Activated CD4-positive, alpha-beta memory T cell treated with anti-CD3 and anti-CD28 coated beads, Interleukin-2, amount 10 ng/mL, durations not matched to agents 7 days and 5 days (primary cell): ENCODE results near the gene LY86. TPM values are rescaled to one million over a fixed set of nuclear protein-coding genes. Genes with fewer than 3 reads are reported as not detected.

Experiments used
- CTCF ChIA-PET: fragments of 350-600 bp; sonication (Branson Sonifier 250); formaldehyde crosslinking; loops from one replicate; lab custom pipeline; 2021; ENCODE audit warnings: antibody characterized with exemption, inconsistent platforms; lab: Charles Lee
- POLR2A ChIA-PET: fragments of 350-600 bp; sonication (Branson Sonifier 250); formaldehyde crosslinking; loops from one replicate; lab custom pipeline; 2021; ENCODE audit warnings: antibody characterized with exemption; lab: Charles Lee
- DNase-seq: peaks from one replicate; pipeline ENCODE4 v3.0.0-alpha.2; 2020
- H3K27ac Mint-ChIP-seq: one replicate; pipeline ENCODE4 v1.8.0; 2021; ENCODE audit warnings: mild to moderate bottlenecking, mixed read lengths
- H3K27me3 Mint-ChIP-seq: one replicate; pipeline ENCODE4 v1.8.0; 2021; ENCODE audit warnings: mixed read lengths
- H3K36me3 Mint-ChIP-seq: one replicate; pipeline ENCODE4 v1.8.0; 2021; ENCODE audit warnings: low read depth, mixed read lengths
- H3K4me1 Mint-ChIP-seq: one replicate; pipeline ENCODE4 v1.8.0; 2021; ENCODE audit warnings: mixed read lengths
- H3K4me3 Mint-ChIP-seq: one replicate; pipeline ENCODE4 v1.8.0; 2021; ENCODE audit warnings: mild to moderate bottlenecking, mixed read lengths
- H3K9me3 Mint-ChIP-seq: one replicate; pipeline ENCODE4 v1.8.0; 2021; ENCODE audit warnings: mixed read lengths
- total RNA-seq, 2 experiments: library from RNA; stranded (reverse); gene quantifications; one replicate each; pipeline ENCODE4 v1.2.3, GENCODE V29; 2021

LY86 gene
- total RNA-seq, 2 experiments from 2014 or later, result 1.7 to 2.2 TPM

DNA sequence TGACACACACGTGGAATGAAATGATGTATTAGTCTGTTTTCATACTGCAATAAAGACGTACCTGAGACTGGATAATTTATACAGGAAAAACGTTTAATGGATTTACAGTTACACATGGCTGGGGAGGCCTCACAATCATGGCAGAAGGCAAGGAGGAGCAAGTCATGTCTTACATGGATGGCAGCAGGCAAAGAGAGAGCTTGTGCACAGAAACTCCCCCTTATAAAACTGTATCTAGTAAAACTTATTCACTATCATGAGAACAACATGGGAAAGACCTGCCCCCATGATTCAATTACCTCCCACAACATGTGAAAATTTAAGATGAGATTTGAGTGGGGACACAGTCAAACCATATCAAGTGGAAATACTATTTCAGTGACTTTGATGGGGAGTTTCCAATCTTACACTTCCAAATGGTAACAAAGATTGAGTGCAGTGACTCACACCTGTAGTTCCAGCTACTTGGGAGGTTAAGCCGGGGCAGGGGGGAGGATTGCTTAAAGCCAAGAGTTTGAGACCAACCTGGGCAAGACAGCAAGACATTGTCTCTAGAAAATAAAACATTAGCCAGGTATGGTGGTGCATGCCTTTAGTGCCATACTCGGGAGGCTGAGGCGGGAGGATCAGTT lies 8.2 kb upstream of the LY86 start:
- Mint-ChIP-seq H3K9me3 (peaks cover 15% of the 10 kb centered on the region), H3K27ac (no peak overlapping the region), H3K4me1 (peaks cover 15% of the 10 kb centered on the region), H3K36me3 (peaks cover 4% of the 10 kb centered on the region), H3K27me3 (peaks cover 20% of the 10 kb centered on the region), H3K4me3 (no peak overlapping the region)
- ChIA-PET CTCF (interaction anchor here (0.9 to 1.4 kb wide), 3 partner anchors 21 to 33 kb away, joined by 3 to 4 read pairs (median 3); no protein-coding TSS in a partner anchor), POLR2A (no interaction called here)
- DNase-seq, result no peak

DNA sequence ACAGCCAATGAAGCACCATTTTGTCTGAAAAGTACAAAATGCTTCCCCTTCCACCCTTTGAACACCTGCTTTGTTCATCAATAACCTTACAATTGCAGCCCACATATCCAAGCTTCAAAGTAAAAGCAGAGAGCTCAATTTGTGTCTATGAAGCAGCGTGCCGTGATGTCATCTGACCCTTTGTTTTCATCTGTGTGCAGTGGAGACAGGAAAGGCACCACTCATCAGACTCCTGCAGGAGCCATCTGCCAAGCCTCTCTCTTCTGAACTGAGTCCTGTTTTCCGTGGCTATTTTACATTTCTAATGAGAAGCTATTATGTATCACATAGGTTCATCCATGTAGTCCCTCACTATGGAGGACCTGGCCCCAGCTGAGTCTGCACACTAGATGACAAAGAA lies 7.5 kb upstream of the LY86 start:
- no peak overlapping the region for H3K27ac Mint-ChIP-seq
- H3K9me3 Mint-ChIP-seq, result peaks cover 13% of the 10 kb centered on the region
- peaks cover 4% of the 10 kb centered on the region for H3K36me3 Mint-ChIP-seq
- POLR2A ChIA-PET, result no interaction called here
- CTCF ChIA-PET, result interaction anchor here (0.9 kb wide), 1 partner anchor 34 kb away, joined by 4 read pairs; no protein-coding TSS in a partner anchor
- H3K4me3 Mint-ChIP-seq, result no peak overlapping the region
- H3K4me1 Mint-ChIP-seq, result peaks cover 15% of the 10 kb centered on the region
- no peak for DNase-seq
- H3K27me3 Mint-ChIP-seq, result peaks cover 18% of the 10 kb centered on the region

DNA sequence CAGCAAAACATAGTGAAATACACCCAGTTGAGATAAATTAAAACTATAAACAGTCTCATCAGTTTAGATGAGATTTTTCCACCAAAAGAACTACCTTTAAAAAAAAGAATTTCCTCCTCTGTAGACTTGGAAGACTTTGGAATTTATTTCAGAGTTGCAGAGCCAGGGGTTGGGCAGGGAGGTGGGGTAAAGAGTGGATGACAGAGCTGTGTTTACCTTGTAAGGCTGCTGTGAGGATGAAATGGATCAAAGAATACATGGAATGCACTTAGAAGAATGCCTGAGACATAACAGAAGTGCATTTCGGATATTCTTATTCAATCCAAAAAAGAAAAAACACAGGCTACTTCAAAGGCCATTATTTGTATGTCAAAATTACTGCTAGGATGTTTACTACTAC lies 6.4 kb upstream of the LY86 start:
- Mint-ChIP-seq H3K4me1 (peaks cover 19% of the 10 kb centered on the region), H3K4me3 (no peak overlapping the region), H3K9me3 (peaks cover 13% of the 10 kb centered on the region), H3K36me3 (peaks cover 4% of the 10 kb centered on the region), H3K27me3 (peaks cover 11% of the 10 kb centered on the region), H3K27ac (no peak overlapping the region)
- POLR2A ChIA-PET, result no interaction called here
- no peak for DNase-seq
- CTCF ChIA-PET, result no interaction called here

DNA sequence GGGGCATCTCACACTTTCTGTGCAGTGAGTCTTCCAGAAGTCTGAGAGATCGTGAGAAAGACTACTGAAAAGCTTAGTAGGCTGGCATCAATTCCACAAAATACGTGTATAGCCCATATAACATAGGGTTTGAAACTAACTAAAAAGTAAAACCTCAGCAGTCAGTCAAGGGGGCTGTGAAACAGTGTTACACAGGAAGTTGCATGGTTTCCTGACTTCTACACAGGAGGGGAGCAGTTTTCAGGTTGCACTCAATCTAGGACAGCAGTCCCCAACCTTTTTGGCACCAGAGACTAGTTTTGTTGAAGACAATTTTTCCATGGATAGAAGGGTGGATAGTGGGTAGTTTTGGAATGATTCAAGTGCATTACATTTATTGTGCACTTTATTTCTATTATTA lies 4.7 kb upstream of the LY86 start:
- Mint-ChIP-seq H3K27me3 (peaks cover 10% of the 10 kb centered on the region), H3K4me3 (no peak overlapping the region), H3K36me3 (peaks cover 4% of the 10 kb centered on the region), H3K4me1 (peaks cover 32% of the 10 kb centered on the region), H3K27ac (no peak overlapping the region), H3K9me3 (peaks cover 13% of the 10 kb centered on the region)
- ChIA-PET CTCF (no interaction called here), POLR2A (interaction anchor here (1.4 kb wide), 1 partner anchor 26 kb away, joined by 3 read pairs; no protein-coding TSS in a partner anchor)
- no peak for DNase-seq

DNA sequence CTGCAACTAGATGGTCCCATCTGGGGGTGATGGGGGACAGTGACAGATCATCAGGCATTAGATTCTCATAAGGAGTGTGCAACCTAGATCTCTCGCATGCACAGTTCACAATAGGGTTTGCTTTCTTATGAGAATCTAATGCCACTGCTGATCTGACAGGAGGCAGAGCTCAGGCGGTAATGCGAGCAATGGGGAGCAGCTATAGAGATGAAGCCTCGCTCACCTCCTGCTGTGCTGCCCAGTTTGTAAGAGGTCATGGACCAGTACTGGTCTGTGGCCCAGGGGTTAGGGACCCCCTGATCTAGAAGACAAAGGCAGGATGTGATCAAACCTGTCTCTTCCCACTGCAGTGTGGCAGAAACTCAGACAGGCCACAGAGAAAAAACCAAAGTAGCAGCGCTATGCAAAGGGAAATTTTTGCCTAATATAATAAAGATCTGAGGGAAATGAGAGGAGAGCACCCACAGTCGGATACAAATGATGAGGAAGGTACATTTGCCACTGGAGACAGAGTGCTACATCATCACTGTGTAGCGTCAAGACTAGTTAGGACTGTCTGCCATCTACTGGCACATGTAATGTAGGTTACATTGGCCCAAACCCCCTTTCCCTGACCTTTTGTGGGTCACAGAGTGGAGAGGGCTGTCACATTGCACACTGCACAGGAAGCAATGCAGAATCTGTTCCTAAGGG lies 4.1 kb upstream of the LY86 start:
- peaks cover 4% of the 10 kb centered on the region for H3K27me3 Mint-ChIP-seq
- POLR2A ChIA-PET, result interaction anchor here (1.4 kb wide), 1 partner anchor 25 kb away, joined by 3 read pairs; no protein-coding TSS in a partner anchor
- H3K4me3 Mint-ChIP-seq, result no peak overlapping the region

DNA sequence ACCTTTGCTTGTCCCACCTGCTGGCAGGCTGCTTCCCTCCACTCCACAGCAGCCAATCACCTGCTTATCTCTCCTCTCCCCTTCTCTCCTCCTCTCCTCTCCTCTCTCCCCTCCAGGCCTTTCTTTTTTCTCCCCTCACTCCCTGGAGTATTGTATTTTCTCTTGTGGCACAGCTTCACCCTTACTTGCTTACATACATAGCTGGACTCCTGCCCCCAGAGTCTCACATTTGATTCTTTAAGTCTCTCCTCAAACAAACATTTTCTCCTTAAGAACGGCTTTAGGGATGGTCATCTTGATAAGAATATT lies 3.6 kb upstream of the LY86 start:
- peaks cover 4% of the 10 kb centered on the region for H3K36me3 Mint-ChIP-seq

More for the DNA sequence above, 4.1 kb upstream of the LY86 start:
- peaks cover 38% of the 10 kb centered on the region for H3K4me1 Mint-ChIP-seq
- DNase-seq, result no peak
- H3K27ac Mint-ChIP-seq, result no peak overlapping the region
- peaks cover 4% of the 10 kb centered on the region for H3K36me3 Mint-ChIP-seq
- CTCF ChIA-PET, result no interaction called here
- peaks cover 12% of the 10 kb centered on the region for H3K9me3 Mint-ChIP-seq

DNA sequence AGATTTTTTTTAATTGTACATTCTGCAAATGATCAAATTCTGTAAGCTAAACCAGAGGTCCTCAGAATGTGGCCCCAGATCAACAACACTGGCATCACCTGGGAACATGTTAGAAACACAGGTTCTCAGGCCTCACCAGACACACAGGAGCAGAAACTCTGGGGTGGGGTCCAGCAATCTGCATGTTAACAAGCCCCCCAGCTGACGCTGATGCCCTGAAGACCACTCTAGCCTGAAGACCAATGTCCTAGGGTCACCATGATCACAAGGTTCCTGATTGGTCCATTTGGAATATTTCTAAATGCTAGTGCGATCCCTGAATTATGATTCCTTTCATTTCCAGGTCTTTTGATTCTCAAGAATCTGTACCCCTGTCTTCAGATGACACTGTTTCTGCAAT lies 2.4 kb upstream of the LY86 start:
- Mint-ChIP-seq H3K36me3 (peaks cover 7% of the 10 kb centered on the region), H3K27ac (no peak overlapping the region), H3K4me3 (no peak overlapping the region), H3K9me3 (peaks cover 5% of the 10 kb centered on the region), H3K27me3 (no peaks in the 10 kb centered on the region), H3K4me1 (peaks cover 41% of the 10 kb centered on the region)
- DNase-seq, result no peak
- ChIA-PET CTCF (no interaction called here), POLR2A (no interaction called here)

More for the DNA sequence above, 3.6 kb upstream of the LY86 start:
- CTCF ChIA-PET, result no interaction called here
- no peak overlapping the region for H3K27ac Mint-ChIP-seq
- no peak for DNase-seq
- H3K9me3 Mint-ChIP-seq, result peaks cover 9% of the 10 kb centered on the region
- no peak overlapping the region for H3K4me3 Mint-ChIP-seq
- POLR2A ChIA-PET, result no interaction called here
- H3K27me3 Mint-ChIP-seq, result no peaks in the 10 kb centered on the region
- peaks cover 40% of the 10 kb centered on the region for H3K4me1 Mint-ChIP-seq

DNA sequence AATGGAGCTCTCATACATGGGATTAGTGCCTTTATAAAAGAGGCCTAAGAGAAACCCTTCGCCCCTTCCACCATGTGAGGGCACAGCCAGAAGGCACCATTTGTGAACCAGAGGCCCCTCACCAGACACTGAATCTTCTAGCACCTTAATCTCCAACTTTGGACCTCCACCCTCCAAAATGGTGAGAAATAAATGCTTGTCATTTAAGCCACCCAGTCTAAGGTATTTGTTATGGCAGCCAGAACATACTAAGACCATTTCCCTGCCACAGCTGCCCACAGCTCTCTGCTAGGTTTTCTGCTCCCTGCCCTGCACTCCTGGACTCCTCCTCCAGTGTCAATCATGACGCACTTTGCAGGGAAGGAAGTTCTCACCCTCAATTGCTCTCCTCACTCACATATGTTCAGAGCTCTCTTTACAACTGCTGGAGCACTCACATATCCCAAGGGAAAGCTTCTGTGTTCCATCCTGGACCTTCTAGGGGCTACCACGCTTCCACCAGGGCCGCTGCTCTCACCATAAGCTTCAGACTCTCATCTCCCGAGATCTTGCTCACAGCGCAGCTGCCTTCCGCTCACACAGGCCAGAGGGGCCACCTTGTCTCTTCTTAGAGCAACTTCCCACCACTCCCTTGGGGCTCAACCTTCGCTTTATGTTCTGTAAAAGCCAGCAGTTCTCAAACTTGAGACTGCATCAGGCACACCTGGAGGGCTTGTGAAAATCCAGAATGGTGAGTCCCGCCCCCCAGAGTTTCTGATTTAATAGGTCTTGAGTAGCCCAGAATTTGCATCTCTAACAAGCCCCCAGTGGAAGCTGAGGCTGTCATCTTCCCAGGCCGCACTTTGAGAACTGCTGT lies 1.6 kb upstream of the LY86 start:
- Mint-ChIP-seq H3K27me3 (no peaks in the 10 kb centered on the region), H3K4me3 (no peak overlapping the region), H3K4me1 (peaks cover 48% of the 10 kb centered on the region), H3K36me3 (peaks cover 12% of the 10 kb centered on the region), H3K9me3 (peaks cover 5% of the 10 kb centered on the region), H3K27ac (no peak overlapping the region)
- POLR2A ChIA-PET, result no interaction called here
- CTCF ChIA-PET, result no interaction called here
- DNase-seq, result no peak

DNA sequence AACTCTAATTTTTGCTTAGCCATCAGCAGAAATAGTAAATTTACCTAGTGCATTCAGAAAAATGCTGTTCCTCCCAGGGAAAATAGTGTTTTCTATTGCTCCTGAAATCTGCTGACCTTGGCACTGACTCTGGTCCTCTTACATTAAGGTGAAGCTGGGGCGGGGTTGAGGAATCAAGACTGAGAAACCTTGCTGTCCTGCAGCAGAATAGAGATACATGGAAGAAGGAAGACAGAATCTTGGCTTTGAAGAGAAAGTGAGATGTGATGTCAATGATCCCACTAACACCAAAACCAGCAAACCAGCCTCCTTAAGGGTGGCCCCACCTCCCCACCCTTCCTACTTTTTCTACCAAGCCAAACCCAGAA lies 840 bp upstream of the LY86 start:
- peak overlapping the region; percentile 29 for H3K27ac Mint-ChIP-seq
- peaks cover 56% of the 10 kb centered on the region for H3K4me1 Mint-ChIP-seq
- H3K36me3 Mint-ChIP-seq, result peaks cover 16% of the 10 kb centered on the region
- ChIA-PET POLR2A (no interaction called here), CTCF (no interaction called here)
- no peaks in the 10 kb centered on the region for H3K27me3 Mint-ChIP-seq
- no peak for DNase-seq
- peaks cover 5% of the 10 kb centered on the region for H3K9me3 Mint-ChIP-seq
- H3K4me3 Mint-ChIP-seq, result no peak overlapping the region

DNA sequence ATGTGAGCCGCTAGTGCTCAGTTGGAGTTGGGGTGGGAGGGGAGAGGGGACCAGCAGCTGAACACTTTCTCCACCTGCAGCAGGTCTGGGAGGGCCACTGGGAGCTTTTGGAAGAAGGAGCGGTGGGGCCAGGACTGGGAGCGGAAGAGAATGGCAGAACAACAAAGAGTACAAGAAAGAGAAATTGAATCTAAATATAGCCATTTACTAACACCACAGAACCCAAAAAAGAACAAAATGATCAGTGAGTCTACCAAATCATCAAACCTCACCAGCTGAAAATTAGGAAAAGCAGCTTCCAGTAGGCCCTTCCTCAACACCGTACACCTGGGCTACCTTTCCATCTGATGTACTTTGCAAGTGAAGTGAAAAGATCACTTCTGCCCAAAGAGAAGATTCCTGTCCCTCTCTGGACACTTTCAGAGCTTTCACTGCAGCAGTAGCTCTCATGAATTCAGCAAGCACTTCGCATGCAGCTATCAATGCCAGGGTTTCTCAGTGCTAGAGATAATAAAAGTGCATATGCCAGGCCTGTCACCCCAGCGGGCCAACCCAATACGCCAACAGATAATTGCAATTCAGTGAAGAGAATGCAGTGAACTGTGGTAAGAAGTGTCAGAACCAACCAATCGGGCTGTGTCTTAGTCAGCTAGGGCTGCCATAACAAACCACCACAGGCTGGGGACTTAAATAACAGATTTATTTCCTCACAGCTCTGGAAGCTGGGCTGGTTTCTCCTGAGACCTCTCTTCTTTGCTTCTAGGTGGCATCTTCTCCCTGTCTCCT lies 597 bp downstream of the LY86 start:
- Mint-ChIP-seq H3K4me3 (peak overlapping the region; percentile 45), H3K36me3 (peaks cover 27% of the 10 kb centered on the region), H3K27me3 (no peaks in the 10 kb centered on the region), H3K9me3 (peaks cover 3% of the 10 kb centered on the region), H3K27ac (peak overlapping the region; percentile 78), H3K4me1 (peaks cover 64% of the 10 kb centered on the region)
- DNase-seq, result no peak
- ChIA-PET POLR2A (interaction anchor here (1.0 to 1.4 kb wide), 3 partner anchors 21 to 71 kb away, joined by 3 to 6 read pairs (median 3); no protein-coding TSS in a partner anchor), CTCF (interaction anchor here (1.6 kb wide), 1 partner anchor 15 kb away, joined by 3 read pairs; no protein-coding TSS in a partner anchor)

DNA sequence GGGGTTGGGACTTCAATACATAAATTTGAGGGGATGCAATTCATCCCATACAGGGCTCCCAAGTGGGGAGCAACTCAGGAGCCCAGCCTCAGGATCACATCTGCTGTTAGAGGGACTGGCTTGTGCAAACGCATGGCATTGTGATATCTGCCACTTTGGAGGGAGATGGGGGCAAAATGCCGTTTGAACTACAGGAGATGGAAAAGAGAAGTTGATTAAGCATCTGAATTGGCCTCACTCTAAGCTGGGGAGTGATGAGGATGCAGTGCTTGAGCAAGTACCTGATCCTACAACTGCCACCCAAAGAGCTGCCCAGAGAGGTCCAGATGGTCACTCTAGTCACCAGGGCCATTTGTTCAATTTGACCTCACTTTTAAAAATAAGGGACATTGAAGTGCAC lies 2.0 kb downstream of the LY86 start:
- CTCF ChIA-PET, result no interaction called here

DNA sequence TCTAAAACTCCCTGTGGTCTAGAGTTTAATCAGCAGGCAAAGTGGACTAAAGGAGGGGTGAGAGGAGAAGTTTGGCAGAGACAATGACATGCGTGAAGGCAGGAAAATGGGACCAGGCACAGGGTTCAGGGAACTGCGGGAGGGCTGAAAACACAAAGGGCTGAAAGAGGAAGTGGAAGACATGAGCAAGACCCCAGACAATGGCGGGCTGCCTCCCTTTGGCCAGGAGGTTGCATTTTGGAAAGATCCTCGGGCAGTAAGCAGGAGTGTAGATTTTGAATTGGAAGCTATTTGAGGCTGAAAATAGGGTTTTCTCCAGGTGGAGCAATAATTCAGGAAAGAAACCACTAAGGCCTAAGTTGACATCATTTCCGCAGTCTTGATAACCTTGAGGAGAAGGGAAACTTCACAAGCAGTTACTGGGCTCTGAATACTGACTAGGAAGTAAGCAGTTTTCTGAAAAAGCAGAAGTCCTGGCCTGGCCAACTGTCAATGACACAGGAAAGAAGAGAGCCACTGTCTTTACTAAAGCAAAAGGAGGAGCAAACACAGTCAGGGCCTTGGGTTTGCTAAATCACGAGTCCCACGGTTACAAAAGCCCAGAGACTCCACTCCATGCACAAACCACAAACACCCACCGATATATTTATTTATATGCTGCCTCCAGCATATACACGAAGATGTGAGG lies 3.4 kb downstream of the LY86 start:
- Mint-ChIP-seq H3K27ac (peak overlapping the region; percentile 83), H3K4me3 (no peak overlapping the region), H3K36me3 (peaks cover 35% of the 10 kb centered on the region), H3K27me3 (peaks cover 1% of the 10 kb centered on the region), H3K9me3 (peaks cover 3% of the 10 kb centered on the region), H3K4me1 (peaks cover 63% of the 10 kb centered on the region)
- ChIA-PET CTCF (interaction anchor here (0.9 kb wide), 1 partner anchor 18 kb away, joined by 4 read pairs; no protein-coding TSS in a partner anchor), POLR2A (interaction anchor here (2.5 to 2.8 kb wide), 2 partner anchors 20 to 68 kb away, joined by 8 to 42 read pairs; no protein-coding TSS in a partner anchor)
- DNase-seq, result no peak

More for the DNA sequence above, 2.0 kb downstream of the LY86 start:
- H3K27me3 Mint-ChIP-seq, result peaks cover 1% of the 10 kb centered on the region
- POLR2A ChIA-PET, result no interaction called here
- no peak overlapping the region for H3K27ac Mint-ChIP-seq
- DNase-seq, result no peak
- no peak overlapping the region for H3K4me3 Mint-ChIP-seq
- peaks cover 27% of the 10 kb centered on the region for H3K36me3 Mint-ChIP-seq
- peaks cover 3% of the 10 kb centered on the region for H3K9me3 Mint-ChIP-seq
- H3K4me1 Mint-ChIP-seq, result peaks cover 55% of the 10 kb centered on the region
